Measurements from ENCODE around the gene TSPYL4.
"Not testable (repeated sequence)": the region's sequence is repeated elsewhere in the genome, so short reads cannot be mapped to it uniquely, and the experiment has no call there.

TSPYL4 gene

DNA sequence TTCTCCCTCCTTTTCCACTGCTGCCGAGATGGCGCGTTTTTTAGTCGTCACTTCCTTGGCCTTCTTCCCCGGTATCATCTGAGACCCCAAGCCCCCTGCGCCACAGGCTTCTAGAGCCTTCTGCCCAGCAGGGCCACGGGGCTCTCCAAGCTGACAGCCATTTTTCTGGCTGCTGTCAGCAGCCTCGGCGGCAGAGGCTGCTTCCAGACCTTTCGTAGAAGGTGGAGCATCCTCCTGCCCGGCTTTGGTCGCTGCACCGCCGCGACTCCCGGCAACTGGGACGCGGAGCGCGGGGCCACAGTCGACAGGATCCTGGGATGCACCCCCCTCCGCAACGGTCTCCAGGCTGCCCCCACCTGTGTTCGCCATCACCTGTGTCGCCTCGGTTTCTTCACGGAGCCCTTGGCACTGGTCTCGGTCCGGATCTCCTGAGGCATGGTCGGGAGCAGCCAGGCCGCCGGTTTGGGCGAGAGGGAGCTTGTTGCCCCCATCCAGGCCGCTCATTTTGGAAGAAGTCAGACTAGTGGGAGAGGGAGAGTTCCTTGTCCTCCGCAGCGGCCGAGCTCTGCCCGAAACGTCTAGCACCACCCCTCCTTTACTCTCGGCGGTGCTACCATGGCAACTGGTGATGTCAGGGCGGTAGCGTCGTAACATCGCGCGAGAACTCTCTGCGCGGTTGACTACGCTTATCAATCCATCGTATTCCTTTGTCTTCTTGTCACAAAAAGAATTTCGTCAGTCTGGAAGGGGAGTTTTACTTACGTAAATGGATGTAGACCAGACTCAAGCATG, at the start of gene TSPYL4:
Gene TSPYL4, minus strand, starts transcription at position 571 of the 792 bp plus-strand sequence. Its CDS starts 67 bp downstream, at position 504.
- peak; percentile 91 for DNase-seq (ENCODE audit: low read depth, low spot score)

DNA sequence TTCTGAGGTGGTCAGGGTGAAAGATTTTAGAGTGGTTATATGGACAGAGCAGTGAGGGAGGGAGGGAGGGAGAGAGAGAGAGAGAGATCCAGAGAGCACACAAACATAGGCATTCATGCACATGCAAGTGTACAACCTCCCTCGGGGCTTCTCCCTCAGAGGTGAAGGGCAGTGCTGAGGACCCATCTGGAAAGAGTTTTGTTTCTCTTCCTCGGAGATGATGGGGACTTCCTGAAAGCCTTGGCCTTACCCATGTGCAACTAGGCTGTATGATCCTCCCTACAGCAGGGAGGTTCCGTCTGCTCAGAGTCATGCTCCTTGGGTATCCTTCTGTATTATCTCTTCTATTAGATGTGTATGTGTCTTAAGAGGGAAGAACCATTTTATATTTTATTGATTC, 47.2 kb upstream of the TSPYL4 start:
- DNase-seq (ENCODE audit: low read depth, low spot score), result no peak

DNA sequence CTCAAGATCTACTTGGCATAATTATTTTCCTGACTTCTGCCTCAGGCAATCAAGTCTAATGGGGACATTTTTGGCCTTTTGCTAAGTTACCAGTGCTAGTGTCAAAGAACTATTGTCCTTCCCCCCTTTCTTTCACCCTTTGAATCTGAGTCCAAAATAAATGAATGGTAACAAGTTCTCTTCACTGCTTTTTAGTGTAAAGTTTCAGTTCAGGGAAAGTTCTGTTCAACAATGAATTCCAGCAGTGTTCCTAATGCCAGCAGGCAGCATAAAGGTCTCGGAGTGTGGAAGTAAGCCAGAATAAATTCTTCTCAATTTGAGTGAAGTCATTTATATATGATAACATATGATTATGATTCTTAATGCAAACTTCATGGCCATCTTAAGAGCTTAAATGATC, 46.7 kb upstream of the TSPYL4 start:
- no peak for DNase-seq (ENCODE audit: low read depth, low spot score)

DNA sequence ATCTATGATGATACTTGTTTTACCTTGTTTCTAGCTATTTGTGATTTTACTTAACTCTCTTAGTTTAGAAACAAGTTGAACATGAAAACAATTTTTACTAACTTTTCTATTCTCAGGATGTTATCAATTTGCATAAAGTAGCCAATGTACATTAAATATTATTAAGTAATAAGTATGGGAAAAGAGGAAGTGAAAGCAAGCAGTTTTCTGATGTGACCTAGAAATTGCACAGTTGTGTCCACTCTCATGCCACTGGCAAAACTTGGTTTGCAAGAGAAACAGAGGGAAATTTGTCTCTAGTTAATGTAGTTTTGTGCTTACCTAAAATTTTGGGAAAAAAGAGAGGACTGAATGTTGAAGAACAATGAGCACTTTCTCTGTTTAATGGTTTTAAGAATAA, 45.1 kb upstream of the TSPYL4 start:
- no peak for DNase-seq (ENCODE audit: low read depth, low spot score)

DNA sequence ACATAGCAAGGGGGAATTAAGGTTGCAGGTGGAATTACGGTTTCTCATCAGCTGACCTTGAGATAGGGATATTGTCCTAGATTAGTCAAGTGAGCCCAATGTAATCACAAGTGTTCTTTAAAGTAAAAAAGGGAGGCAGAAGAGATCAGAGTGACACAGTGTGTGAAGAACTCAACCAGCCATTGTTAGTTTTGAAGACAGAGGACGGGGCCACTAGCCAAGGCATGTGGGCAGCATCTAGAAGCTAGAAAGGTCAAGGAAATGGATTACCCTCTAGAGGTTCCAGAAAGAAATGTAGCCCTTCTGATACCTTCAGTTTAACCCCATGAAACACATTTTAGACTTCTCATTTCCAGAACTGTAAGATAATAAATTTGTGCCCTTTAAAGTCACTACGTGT, 44.4 kb upstream of the TSPYL4 start:
- DNase-seq (ENCODE audit: low read depth, low spot score), result no peak

DNA sequence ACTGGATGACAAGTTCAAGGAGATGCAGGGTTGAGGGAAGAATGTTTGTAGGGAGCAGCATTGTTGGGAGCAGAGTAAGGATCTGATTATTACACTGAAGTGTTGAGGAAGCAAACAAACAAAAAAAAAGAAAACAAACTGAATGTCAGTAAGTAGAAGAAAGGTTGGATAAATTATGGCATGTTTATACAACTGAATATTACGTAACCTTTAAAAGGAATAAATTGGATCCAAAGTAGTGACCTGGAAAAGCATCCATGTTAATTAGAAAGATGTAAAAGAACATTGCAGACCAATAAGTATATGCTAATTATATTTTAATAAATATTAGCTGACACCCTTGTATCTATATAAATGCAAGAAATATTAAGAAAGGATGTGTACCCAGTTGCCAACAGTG, 38.7 kb upstream of the TSPYL4 start:
- DNase-seq (ENCODE audit: low read depth, low spot score), result no peak

DNA sequence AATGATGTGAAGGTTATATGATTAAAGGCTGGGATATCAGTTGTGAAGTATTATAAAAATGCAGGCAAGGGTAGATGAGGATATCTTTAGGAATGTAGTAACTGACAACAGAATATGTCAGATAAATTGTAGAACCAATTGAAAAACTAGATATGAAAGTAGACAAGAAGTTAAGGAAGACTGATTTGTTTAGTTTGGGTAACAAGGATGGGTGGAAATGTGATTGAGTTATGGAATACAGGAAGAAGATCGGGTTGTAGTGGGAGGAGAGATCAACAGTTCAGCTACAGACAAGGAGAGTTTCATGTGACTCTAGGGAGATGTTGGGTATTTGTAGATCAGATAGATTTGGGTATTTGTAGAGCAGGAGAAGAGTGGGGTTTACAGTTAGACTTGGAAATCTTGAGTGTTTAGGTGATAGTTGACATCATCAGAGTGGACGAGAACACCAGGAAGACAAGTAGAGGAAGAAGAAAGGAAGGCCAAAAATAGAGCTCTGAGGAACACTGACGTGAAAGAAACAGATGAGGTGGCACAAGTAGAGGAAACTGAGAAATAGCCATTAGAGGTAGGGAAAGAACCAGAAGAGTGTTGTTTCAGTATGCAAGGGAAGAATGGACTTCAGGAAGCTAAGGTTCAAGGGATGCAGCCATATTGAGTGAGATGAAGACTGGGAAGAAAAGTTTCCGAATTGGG, 38.0 kb upstream of the TSPYL4 start:
- no peak for DNase-seq (ENCODE audit: low read depth, low spot score)

DNA sequence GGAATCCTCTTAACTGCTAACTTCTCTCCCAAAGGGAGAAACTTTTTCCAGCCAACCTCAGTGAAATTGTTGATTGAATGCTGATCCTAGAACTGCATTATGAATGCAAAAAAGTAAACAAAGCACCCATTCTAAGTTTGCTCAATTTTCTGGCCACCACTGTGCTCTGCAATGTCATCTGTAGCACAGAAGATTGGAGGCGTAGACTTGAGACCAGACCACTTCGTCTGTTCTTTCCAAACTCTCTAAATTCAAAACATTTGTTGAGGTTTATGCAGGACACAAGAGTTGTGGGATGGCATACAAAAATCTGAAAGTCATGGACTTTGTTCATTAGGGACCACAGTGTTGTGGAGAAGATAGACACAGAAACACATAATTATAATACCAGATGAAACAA, 36.9 kb upstream of the TSPYL4 start:
- no peak for DNase-seq (ENCODE audit: low read depth, low spot score)

DNA sequence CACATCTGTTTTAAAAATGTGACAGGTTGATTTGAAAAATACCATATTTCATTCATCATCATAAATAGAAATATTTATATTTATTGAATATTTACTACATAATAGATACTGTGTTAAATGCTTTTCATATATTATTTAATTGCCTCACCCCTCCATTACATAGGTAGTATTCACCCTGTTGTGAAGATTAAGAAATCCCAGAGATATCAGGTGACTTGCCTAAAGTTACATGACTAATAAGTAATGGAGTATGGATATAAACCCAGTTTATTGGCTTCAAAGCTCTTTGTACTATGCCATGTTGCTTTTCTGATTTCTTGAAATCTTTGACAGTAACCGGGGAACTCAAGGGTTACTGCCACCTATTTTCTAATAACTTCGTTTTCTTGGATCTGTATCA, 36.0 kb upstream of the TSPYL4 start:
- no peak for DNase-seq (ENCODE audit: low read depth, low spot score)

DNA sequence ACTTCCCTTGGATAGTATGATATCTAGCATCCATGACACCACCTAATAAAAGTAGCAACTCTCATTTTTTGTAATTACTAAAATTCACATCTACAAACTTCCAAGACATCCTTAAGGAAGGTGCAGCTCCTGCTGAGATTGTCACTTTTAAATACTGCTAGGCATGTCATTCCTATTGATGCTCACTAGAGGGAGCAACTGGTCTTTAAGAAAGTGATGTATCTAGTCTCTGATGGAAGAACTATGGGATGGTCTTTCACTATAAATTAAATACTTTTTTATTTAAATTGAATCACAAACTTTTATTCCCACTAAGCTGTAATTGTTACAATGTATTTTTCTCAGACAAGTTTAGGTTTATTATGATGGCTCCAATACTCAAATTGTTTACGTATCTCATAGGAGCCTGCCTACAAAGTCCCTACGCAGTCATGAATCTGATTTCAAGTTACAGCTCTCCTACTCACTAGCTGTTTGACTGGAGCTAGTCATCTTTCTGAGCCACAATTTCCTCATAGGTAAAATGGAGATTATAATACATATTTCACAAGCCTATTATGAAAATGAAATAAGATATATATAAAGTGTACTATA, 33.9 kb upstream of the TSPYL4 start:
- DNase-seq (ENCODE audit: low read depth, low spot score), result no peak

DNA sequence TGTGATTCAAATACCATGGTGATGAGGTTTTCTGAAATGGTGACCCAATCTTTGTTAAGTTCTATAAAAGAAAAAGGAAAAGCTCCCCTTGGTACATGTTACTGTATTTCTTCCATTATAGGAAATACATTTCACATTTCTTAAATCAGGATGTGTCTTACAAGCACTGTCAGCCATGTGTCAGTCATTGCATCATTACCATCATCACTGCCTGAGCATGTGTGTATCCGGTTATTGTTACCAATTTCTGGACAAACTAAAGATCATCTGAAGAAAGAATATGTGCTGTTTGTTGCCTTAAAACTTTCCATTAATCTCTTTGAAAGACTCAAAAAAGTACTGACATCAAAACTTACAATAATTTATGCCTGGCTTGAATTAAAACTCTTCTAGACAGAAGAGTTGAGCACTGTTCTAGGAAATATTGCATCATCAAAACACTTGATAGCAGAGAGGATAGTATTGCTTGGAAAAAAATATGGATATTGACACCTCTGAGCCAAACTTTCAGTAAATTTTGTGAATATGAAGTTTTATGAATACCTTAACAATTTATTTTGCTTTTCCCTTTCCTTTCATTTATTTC, 33.0 kb upstream of the TSPYL4 start:
- DNase-seq (ENCODE audit: low read depth, low spot score), result no peak

DNA sequence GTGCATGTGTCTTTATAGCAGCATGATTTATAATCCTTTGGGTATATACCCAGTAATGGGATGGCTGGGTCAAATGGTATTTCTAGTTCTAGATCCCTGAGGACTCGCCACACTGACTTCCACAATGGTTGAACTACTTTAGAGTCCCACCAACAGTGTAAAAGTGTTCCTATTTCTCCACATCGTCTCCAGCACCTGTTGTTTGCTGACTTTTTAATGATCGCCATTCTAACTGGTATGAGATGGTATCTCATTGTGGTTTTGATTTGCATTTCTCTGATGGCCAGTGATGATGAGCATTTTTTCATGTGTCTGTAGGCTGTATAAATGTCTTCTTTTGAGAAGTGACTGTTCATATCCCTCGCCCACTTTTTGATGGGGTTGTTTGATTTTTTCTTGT, 31.1 kb upstream of the TSPYL4 start:
- not testable (repeated sequence) for DNase-seq (ENCODE audit: low read depth, low spot score)

DNA sequence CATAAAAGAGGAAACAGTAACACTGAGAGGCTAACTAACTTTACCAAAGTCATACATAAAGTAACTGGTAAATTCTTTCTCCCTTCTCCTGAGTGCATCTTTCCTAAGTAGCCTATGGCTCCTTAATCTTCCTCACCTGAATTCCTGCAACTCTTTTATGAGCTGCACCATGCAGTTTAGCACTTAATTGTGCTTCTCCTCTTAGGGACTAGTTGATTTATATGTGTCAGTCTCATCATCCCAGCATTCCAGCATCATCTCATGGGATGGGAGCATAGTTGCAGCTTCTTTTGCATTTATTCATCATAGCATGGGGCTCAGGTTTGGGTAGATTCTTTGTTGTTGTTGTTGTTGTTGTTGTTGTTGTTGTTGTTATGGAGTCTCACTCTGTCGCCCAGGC, 29.3 kb upstream of the TSPYL4 start:
- no peak for DNase-seq (ENCODE audit: low read depth, low spot score)

DNA sequence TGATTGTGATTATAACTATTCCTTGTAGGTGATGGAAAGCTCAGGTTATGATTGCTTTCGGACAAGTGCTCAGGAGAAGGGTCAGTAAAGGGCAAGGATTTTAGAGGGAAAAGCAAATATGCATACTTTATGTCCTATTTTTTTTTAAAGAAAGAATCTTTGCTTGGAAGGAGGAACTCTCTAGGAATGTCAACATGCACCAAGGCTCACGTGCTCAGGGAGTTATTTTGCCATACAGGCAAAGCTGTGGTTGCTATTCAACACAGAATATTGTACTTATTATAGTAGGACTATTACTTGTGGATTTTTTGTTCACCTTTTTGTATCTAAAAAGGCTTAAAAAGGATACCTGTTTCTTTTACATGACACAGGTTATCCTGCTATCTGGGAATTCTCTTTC, 28.8 kb upstream of the TSPYL4 start:
- DNase-seq (ENCODE audit: low read depth, low spot score), result no peak

DNA sequence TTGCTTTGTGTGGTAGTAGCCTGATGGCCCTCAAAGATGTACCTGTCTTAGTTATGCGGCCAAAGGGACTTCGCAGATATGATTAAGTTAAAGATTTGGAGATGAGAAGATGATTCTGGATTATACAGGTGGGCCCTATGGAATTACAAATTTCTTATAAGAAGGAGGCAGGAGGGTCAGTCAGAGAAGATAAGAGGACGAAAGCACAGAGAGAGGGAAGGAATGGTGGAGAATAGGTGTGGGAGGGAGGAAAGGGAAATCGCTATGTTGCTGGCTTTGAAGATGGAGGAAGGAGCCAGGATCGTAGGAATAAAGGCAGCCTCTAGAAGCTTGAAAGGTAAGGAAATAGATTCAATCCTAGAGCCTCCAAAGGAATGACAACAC, 27.1 kb upstream of the TSPYL4 start:
- no peak for DNase-seq (ENCODE audit: low read depth, low spot score)

DNA sequence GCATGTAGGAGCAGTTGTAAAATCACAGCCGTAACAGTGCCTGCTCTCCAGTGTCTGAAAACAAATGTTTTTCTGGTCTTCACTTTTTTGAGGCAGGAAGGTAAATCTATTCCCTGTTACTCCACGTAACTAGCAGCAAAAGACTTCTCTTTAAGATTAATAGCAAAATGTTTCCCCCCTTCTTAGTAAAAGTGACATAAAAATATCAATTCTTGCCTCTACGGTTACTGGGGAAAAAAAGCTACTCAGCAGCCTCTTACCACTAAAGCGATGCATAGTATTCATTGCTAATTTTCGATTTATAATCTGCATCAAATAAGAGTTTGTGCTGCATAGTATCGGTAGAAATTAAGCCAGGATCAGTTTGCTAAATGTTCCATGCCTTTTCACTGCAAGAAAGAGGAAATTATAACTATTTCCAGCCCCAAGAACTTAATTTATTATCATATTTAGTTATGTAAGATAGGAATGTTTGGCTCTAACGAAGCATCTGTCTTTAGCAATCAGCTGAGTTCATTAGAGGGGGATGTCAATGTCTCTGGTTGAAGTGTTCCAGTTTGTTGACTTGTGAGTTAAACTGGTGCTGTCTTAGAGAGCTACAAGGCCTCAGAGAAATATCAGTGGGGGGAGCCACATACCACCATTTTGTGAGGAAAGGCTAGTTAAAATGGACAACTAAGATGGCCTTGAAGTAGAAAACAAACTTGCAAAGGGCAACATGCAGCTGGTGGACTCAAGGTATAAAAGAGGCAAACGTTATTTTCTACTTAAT, 26.5 kb upstream of the TSPYL4 start:
- DNase-seq (ENCODE audit: low read depth, low spot score), result no peak

DNA sequence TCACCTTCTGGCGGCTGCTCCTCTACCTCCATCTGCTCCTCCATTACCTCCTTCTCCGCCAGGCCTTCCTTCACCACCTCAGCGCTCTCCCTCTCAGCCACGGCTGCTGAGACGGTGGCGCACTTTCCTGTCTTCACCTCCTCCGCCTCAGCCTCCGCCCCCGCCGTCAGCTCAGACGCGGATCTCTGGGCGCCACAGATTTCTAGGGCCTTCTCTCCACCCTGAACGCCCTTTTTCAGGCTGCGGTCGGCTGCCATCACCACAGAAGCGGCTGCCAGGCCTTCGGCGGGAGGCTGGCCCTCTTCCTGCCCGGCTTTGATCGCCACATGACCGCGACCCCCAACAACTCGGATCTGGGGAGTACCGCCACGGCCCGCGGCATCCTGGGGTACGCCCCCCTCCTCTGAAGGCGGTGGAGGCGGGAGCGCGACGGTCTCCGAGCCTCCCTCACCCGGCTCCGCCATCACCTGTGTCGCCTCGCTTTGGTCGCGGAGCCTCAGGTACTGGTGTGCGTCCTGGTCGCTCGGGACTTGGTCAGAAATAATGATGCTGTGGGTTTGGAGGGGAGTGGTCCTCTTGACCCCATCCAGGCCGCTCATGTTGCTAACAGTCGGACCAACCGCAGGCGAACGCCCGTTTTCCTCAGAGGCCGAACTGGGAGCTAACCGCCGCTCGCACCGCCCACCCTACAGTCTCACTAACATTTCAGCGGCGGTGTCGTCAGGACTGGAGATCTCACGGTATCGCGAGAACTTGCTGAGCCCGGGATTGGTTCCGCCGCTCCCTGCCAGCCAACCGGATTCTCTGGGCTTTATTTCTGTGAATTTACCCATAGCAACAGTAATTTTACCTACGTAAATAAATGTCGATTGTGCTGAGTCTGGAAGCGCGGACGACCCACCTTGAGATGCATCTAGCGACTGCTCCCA, 25.6 kb upstream of the TSPYL4 start, which contains the start of gene TSPYL1:
Gene TSPYL1, minus strand, starts transcription at position 699 of the 929 bp plus-strand sequence. Its CDS starts 100 bp downstream, at position 599.
- peak; percentile 85 for DNase-seq (ENCODE audit: low read depth, low spot score)

DNA sequence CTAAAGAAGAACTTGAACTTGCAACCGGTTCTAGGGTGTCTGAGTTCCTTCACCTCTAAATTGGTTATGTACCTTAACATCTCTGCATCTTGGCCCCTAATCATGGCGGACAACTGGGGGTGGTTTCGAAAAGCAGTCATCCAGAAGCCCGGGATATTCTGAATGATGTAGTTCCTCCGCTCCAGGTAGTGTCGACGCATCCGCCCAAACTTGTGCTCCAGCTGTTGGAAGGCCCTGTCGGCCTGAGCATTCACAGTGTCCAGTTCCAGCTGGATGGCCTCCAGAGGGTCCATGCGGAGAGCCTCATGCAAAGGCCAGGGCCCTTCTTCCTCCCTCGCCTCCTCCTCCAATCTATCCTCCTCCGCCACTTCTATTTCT, 25.0 kb upstream of the TSPYL4 start:
- DNase-seq (ENCODE audit: low read depth, low spot score), result no peak

DNA sequence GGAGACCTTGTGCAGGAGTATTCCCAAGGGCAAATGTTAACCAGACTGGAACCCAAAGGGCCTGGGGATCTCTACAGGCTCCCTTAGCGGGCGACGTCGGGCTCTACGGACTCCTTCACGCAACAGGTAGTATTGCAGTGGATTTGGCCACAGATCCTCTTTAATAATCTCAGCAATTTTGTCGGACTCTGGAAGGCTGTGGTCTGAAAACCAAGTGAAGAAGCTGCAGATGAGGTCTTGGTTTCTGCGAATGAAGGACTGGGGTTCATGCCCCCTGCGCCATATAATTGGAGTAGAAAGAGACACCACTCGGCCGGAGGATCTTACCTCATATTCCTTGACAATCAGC, 24.6 kb upstream of the TSPYL4 start:
- no peak for DNase-seq (ENCODE audit: low read depth, low spot score)

DNA sequence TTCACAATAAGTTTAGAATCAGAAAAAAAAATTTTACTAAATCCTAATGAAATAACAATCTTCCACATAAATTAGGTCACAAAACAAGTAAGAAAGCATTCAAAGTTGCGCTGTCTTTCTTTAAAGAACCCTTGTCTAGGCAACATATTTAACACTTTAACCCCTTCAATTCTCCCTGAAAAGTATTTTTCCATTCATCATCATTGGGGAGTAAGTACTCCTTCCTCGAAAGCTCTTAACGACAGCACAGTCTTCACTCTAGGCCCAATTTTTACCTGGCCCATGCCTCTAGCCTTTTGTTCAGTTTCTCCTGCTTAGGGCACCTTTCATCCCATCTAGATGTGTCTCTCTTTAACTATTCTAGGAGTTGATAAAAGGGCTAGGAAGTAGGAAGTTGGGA, 23.2 kb upstream of the TSPYL4 start:
- DNase-seq (ENCODE audit: low read depth, low spot score), result no peak
